HG03457 (cell line): ENCODE data around the gene RPH3AL.
"Not testable (repeated sequence)": the region's sequence is repeated elsewhere in the genome, so short reads cannot be mapped to it uniquely, and the experiment has no call there.

Experiments
- ATAC-seq: cut with Tn5 transposase; IDR thresholded peaks from one replicate; pipeline ENCODE4 v1.9.1; 2021; ENCODE audit warnings: moderate number of reproducible peaks; ENCODE audit not compliant: unreplicated experiment

The RPH3AL gene

DNA sequence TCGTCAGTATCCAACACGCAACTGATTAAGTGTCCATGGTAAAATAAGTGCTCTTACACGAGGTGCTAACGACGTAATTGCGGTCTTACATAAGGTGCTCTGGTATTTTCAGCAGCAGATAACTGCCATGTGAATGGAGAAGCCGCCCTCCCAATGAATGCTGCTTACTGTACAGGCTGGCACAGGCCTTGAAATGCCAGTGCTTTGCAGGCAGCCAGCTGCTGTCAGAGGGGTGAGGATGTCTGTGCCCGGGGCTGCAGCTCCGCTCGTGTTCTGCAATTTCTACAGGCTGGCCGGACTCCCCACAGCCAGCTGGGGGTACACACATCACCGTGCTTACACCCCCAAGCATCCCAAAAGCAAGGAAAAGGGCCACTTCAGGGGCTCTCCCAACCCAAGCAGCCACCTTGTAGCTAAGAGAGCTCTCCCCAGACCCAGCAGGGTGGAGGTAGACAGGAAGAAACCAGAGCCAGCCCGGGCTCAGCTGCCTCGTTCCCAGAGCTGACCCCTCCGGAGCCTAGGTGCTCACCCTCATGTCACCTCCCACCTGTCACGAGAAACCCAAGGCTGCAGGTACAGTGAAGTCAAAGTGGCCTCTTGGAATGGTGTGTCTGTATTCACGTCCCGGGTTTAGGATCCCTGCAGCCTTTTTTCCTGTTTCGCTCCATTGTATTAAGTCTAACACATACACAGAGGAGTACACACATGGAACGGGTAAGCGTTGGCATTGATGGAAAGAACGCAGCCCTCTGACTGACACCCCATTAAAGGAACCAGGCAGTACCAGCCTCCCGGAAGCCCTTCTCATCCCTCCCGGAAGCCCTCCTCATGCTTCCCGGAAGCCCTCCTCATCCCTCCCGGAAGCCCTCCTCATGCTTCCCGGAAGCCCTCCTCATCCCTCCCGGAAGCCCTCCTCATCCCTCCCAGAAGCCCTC is 27.2 kb upstream of the RPH3AL start:
- no peak for ATAC-seq

DNA sequence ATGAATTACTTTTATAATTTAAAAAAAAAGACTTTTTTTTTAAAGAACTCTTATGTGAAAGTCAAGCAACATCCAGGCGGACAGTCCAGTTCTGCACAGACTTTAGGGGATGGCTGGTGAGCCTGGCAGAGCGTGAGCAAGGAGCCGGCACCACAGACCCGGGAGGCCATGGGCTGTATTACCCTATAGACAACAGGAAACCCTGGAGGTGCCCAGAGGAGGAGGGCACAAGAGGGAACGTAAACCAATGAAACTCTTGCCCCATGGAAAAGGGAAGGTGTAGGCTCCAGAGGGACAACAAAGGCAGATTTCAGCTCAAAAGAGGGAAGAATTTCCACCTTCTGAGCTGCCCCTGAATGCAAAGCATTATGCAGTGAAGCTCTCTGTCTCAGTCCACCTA is 25.5 kb upstream of the RPH3AL start:
- no peak for ATAC-seq

DNA sequence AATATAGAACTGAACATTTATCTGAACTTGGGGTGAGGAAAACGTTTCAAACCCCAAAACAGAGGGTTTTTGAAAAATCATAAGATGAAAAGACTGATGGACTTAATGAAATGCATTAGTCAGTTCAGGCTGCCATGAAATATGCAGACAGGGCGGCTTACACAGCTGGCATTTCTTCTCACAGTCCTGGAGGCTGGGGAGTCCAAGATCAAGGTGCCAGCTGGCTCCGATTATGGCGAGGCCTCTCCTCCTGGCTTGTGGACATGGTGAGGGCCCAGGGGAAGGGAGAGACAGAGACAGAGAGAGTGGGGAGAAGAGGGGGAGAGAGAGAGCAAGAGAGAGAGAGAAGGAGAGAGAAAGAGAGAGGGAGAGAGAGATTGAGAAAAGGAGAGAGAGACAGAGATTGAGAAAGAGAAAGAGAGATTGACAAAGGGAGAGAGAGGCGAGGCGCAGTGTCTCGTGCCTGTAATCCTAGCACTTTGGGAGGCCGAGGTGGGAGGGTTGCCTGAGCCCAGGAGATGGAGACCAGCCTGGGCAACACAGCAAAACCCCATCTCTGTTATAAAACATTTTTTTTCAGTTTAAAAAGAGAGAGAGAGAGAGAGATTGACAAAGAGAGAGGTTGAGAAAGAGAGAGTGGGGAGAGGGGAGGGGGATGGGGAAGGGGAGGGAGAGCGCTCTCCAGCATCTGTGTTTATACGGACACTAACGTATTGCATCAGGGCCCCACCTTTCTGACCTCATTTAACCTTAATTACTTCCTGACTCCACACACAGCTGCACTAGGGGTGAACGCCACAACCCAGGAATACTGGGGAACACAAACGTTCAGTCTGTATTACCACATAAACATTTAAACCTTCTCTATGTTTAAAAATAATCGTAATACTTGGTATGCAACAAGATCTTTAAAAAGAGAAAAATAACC is 24.6 kb upstream of the RPH3AL start:
- no peak for ATAC-seq

DNA sequence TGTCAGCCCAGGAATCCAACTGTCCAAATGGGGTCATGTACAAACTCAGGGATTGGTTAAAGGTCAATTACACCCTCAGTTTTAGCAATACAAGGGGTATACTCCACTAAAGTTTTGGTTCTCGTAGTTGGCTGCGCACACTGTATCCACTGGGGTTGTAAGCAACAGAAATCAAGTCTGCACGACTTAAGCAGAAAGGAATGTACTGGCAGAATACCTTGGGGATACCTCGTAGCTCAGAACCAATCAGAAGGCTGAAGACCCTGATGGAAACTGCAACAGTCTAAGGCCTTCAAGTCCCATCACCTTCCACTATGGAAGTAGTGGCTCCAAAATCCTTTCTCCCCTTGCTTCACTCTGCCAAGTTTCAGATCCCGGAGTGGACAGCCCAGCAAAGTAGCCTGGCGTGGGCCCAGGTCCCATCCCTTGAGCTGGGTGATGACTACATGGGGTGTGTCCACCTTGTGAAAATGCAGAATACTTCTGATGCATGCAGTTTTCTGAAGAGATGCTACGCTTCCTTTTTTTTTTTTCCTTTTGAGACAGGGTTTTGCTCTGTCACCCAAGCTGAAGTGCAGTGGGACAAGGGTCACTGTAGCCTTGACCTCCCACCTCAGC is 21.1 kb upstream of the RPH3AL start:
- ATAC-seq: no peak

DNA sequence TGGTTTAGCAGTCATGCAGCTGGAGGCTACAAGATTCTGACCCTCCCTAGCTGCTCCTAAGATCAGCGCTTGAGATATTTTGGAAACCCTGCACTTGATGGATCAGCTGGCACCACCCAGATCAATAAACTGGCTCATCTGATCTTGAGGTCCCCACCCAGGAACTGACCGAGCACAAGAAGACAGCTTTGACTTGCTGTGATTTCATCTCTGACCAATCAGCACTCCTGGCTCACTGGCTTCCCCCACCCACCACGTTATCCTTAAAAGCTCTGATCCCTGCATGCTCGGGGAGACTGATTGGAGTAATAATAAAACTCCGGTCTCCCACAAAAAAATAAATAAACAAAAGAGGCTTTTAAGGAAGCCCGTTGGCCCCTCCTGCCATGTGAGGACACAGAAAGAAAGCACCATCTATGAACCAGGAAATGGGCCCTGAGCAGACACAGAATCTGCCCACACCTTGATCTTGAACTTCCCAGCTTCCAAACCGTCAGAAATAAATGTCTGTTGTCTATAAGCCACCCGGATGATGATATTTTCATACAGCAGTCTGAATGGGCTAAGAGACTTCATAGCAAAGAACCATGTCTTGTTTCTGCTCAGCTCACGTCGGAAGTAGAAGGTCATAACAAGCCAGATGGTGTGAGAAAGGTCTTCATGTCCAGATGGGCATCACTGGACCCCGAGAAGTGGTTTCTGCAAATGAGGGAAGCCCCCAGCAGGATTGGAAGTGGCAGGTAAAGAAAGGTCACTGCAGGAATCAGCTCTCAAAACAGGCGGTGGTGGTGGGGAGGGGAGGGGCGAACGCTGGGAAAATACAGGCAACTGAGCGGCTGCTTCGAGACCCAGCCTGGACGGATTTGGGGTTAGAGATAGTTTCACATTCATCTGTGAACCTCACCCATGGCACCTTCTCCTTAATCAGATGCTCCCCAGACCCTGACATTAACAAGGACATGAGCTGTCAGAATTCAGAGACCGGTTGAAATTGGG is 19.8 kb upstream of the RPH3AL start:
- ATAC-seq: no peak

DNA sequence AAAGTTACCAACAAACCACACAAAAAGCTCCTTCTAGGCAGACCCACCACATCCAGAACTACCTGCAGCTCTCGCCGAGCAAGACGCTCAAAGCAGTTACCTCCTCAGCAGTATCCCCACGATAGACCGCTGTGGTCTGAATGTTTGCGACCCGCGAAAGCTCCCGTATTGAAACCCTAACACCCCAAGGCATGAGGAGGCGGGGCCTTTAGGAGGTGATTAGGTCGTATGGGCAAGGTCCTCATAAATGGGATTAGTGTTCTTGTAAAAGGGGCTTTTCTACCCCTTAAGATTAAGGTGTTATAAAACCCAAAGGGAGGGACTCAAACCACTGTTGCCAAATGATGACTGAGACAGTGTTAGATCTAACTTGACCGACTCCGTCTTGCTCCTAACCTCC is 19.0 kb upstream of the RPH3AL start:
- no peak for ATAC-seq

DNA sequence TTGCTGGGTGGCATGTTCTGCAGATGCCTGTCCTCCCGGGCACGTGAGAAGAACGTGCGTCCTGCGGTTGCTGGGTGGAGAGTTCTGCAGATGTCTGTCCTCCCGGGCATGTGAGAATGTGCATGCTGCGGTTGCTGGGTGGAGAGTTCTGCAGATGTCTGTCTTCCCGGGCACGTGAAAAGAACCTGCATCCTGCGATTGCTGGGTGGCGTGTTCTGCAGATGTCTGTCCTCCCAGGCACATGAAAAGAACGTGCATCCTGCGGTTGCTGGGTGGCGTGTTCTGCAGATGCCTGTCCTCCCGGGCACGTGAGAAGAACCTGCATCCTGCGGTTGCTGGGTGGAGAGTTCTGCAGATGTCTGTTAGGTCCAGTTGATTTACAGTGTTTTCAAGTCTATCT is 15.0 kb upstream of the RPH3AL start:
- ATAC-seq: not testable (repeated sequence)

DNA sequence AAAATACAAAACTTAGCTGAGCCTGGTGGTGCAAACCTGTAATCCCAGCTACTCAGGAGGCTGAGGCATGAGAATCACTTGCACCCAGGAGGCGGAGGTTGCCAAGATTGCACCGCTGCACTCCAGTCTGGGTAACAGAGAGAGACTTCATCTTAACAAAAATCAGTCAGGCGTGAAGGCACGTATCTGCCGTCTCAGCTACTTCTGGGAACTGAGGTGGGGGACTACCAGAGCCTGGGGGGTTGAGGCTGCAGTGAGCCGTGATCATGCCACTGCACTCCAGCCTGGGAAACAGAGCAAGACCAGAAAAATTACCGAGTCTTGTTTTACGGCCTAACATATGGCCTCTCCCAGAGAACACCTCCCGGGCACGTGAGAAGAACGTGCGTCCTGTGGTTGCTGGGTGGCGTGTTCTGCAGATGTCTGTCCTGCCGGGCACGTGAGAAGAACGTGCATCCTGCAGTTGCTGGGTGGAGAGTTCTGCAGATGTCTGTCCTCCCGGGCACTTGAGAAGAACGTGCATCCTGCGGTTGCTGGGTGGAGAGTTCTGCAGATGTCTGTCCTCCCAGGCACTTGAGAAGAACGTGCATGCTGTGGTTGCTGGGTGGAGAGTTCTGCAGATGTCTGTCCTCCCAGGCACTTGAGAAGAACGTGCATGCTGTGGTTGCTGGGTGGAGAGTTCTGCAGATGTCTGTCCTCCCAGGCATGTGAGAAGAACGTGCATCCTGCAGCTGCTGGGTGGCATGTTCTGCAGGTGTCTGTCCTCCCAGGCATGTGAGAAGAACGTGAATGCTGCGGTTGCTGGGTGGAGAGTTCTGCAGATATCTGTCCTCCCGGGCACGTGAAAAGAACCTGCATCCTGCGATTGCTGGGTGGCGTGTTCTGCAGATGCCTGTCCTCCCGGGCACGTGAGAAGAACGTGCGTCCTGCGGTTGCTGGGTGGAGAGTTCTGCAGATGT is 14.3 kb upstream of the RPH3AL start:
- ATAC-seq: not testable (repeated sequence)

DNA sequence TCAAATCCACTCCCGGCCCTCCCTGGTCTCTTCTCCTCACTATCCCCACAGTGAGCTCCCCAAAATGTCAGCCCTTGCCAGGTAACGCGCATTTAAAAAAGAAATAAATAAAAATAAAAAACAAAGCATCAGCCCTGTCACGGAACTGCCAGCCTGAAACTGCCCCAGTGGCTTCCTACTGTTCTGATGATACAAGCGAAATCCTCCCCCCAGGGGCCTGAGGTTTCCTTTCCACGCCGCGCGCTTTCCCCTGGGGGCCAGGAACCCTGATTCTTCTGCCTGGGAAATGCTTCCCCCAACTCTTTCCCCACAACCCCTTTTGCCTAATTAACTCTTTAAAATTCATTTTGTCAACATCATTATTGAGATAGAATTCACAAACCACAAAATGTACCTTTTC is 12.2 kb upstream of the RPH3AL start:
- ATAC-seq: no peak

DNA sequence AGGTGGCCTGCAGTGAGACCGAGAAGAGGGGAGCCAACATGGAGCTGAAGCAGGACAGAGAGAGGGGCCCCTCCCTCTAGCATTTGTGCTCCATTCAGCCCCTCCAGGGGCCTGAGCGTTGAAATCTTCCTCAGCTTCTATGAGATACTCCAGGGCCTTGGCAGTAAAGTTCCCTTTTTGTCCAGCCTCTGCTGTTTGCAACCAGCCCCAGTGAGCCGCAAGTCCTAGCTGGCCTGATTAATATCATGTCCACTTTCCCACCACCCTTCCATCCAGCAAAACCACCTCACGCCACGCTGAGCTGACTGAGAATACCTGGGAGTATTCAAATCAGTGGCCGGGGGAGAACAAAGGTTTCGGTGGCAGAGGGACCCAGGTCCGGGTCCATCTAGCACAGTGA is 11.7 kb upstream of the RPH3AL start:
- ATAC-seq: no peak

DNA sequence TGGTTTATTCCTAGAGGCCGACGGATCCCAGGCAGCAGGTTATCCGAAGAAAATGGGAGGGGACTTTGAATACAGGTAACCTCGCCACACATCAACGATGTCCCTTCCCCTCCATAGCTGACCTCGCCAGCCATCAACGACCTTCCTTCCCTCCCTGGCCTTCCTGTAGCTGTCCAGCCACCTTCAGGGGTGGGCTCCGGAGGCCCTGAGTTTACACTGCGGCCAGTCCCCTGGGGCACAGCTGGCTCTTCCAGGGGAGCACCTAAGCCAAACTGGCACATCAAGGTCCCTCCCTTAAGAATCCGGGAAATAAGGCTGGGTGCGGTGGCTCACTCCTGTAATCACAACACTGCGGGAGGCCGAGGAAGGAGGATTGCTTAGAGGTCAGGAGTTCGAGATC is 10.1 kb upstream of the RPH3AL start:
- ATAC-seq: no peak

DNA sequence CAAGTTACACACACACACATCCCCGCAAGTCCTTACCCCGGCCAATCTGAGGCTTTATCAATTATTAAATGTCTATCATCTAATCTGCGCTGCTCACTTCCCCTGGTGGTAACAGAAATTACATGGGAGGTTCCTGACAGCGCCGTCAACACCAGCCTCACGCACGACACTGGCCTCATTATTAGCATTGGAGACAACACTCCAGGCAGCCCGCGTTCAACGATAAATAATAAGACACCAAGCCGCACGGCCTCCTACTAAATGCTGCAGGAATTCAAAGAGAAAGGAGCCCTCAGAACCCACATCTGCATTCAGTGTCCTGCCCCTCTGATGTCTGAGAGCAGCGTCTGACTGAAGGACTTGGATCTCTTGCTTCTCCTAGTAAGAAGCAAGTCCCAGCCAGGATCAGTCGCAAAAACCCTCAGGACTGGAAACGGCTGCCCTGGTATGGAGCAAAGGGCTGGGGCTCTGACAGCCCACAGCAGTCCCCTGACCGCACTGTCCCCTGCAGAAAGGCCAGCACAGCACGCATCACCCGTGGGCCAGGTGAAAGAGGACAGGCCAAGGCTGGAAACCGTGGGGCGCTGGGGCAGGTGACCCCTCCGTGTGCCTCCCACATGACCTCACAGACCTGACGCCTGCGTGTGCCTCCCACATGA is 7.6 kb upstream of the RPH3AL start:
- ATAC-seq: no peak

DNA sequence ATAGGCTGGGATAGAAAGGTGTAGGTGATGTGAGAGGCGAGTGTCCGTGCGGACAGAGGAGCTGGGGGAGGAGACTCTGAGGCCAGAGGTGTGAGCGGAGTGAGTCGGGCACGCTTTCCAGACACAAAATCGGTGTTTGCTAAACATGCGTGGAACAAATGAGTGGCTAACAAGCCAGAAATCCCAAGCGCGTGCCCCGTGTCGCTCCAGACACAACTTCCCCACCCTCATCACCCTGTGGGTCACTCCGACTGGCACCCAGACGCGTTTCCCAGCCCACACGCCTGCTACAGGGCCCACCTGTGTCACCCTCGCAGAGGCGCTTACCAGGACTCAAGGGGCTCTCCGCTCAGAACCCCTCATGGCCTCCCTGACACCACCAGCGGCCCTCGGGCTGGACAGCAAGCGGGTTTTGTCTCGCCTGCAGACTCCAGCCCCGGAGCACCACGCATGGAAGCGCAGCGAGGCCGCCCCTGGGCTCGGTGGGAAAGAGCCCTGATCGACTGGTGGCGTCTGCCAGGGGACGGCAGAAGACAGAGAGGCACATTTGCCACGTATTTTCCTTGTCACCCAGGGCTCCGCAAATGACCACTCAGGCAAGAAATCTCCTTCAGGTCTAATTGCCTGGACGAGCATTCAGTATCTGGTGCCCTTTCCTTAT is 6.0 kb upstream of the RPH3AL start:
- no peak for ATAC-seq

DNA sequence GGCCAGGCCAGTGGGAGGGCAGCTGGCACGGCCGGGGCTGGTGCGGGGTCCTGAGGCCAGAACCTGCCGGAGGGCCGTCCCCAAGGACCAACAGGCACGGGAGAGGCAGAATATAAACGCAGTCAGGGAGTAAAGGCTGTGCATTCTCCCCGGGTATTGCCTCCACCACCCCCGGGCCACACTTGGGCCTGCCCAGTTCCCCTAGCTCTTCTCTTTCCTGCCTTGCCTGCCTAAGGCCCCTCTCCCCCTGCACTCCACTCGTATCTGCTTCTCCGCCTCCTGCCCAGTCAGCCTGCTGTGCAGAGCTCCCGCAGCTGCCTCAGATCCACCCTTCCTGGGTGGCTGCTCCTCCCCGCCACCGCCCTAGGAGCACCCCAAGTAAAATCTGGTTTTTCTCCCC is 5.0 kb upstream of the RPH3AL start:
- no peak for ATAC-seq

DNA sequence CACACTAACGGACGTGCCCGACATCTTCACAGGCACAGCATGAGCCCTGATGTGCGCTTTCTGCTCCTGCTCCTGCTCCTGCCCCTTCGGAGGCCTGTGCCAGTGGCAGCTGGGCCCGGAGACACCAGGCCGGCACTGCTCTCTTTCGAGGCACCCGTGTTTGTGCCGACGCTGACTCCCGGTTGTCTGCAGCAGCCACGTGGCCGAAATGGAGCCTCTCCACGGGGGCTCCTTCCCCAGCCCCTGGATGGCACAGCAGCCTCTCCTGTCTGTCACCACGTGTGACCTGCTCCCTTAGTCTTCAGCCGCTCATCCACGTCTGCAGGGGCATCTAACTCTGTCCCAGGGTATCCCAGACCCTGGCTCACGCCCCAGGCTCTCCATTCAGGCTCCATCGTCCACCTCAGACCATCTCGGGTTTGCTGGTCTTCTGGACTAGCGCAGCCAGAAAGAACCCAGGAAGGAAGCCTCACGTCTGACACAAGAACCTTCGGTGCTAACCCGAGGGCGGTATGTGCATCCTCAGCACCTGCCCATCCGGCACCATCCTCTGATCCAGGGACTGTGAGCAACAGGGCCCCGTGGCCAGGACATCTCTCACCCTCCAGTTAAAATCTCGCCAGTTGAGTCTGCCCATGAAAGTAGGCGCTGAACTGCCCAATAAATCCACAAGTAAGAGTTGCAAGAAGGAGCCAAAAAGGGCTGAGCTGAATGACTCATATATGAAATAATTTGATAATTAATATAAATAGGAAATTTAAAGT is 4.2 kb upstream of the RPH3AL start:
- no peak for ATAC-seq

DNA sequence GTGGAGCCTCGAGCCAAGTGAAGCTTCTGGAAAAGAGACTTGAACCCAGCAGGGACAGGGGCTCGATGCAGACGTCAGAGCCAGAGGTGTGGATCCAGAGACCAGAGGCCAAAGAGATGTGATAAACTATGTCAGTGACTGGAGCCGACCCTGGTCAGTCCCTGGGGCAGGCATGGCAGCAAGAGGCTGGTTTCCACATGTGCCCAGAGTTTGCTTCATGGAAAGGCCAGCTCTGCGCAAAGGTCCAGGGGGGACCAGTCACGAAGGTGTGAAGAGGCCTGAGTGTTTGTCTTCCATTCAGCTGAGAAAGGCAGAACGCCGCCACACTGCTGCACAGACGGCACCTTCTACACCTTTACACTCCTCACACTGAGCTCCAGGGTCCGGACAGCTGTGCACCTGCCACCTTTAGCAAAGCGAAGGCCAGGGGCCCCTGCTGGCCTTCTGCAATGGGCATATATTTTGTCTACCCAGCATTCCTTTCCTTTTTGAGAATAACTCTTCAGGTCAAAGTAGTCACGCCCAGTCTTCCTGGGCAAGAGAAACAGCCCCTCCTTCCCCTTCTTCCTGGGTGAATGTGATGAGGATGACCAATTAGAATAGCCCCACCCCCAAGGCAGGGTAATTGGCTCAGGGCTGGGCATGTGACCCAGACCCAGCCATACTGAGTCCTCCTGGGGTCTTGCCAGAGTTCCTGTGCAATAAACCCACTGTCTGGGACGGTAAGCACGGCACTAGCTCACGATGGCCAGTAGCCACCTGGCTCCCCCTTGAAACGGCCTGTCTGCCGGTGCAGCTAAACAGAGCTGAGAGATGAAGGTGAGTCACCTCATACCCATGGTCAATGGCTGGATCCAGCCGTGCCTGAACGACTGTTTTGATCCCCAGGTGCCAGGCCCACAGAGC is 2.3 kb upstream of the RPH3AL start:
- no peak for ATAC-seq
